Measurements from ENCODE around the gene CPA4.
"Not testable (repeated sequence)": the region's sequence is repeated elsewhere in the genome, so short reads cannot be mapped to it uniquely, and the experiment has no call there.

The CPA4 gene

GRCh38 chr7:130292682-130293257 lies at the start of gene CPA4:
Gene CPA4, plus strand, starts transcription at chr7:130293161. Its CDS starts 20 bp downstream, at chr7:130293181.
- DNase-seq = no peak

GRCh38 chr7:130243486-130243885 lies 49.5 kb upstream of the CPA4 start:
- DNase-seq = not testable (repeated sequence)

- not testable (repeated sequence) for DNase-seq
Observed at GRCh38 chr7:130246491-130246890, 46.5 kb upstream of the CPA4 start.

- DNase-seq = not testable (repeated sequence)
Observed at GRCh38 chr7:130248842-130249241, 44.1 kb upstream of the CPA4 start.

GRCh38 chr7:130249626-130250025 lies 43.3 kb upstream of the CPA4 start:
- not testable (repeated sequence) for DNase-seq

GRCh38 chr7:130254555-130254954 lies 38.4 kb upstream of the CPA4 start:
- DNase-seq = no peak

GRCh38 chr7:130256704-130257103 lies 36.3 kb upstream of the CPA4 start:
- no peak for DNase-seq

- no peak for DNase-seq
Observed at GRCh38 chr7:130258494-130259078, 34.4 kb upstream of the CPA4 start.

- no peak for DNase-seq
Observed at GRCh38 chr7:130262448-130262847, 30.5 kb upstream of the CPA4 start.

GRCh38 chr7:130263130-130263529 lies 29.8 kb upstream of the CPA4 start:
- no peak for DNase-seq

- no peak for DNase-seq
Observed at GRCh38 chr7:130266258-130266960, 26.6 kb upstream of the CPA4 start, which contains the start of gene CPA2. Gene CPA2, plus strand, starts transcription at chr7:130266863. Its CDS starts 19 bp downstream, at chr7:130266882.

GRCh38 chr7:130266961-130267321 lies 26.0 kb upstream of the CPA4 start:
- no peak for DNase-seq

- DNase-seq = no peak
Observed at GRCh38 chr7:130268463-130269317, 24.3 kb upstream of the CPA4 start.

- no peak for DNase-seq
Observed at GRCh38 chr7:130269318-130269694, 23.7 kb upstream of the CPA4 start.

GRCh38 chr7:130270947-130271800 lies 21.8 kb upstream of the CPA4 start:
- DNase-seq = no peak

GRCh38 chr7:130272381-130273080 lies 20.4 kb upstream of the CPA4 start:
- no peak for DNase-seq

- no peak for DNase-seq
Observed at GRCh38 chr7:130273081-130273932, 19.7 kb upstream of the CPA4 start.

GRCh38 chr7:130273933-130274255 lies 19.1 kb upstream of the CPA4 start:
- DNase-seq = no peak

- DNase-seq = no peak
Observed at GRCh38 chr7:130274296-130274695, 18.7 kb upstream of the CPA4 start.

GRCh38 chr7:130274983-130275591 lies 17.9 kb upstream of the CPA4 start:
- DNase-seq = no peak

All from stimulated activated CD4-positive, alpha-beta T cell treated with anti-CD3 and anti-CD28 coated beads, Interleukin-4, amount 100 ng/mL, for 1 hour (primary cell).